Measurements from ENCODE around the gene TTC6. TPM values are rescaled to one million over a fixed set of nuclear protein-coding genes. Genes with fewer than 3 reads are reported as not detected.

Gene TTC6
- total RNA-seq, 8 experiments from 2014 or later = 0.05 to 37.4 (median 0.42) TPM; not detected in 1

- in situ Hi-C loops (cut with MboI; ENCODE audit: low pct_unique_long_range_greater_than_20kb in 2 of 9, low sequenced_read_pairs in 9 of 9, unreplicated experiment in 9 of 9) = no loop called here
- no peak for ATAC-seq (replicated peaks in 6 of 8)
- Histone ChIP-seq H3K4me1 (replicated peaks in 1 of 2) (peaks cover 2 to 3% of the 10 kb centered on the region in 2 donors), H3K4me3 (no peak overlapping the region), H3K27ac (no peak overlapping the region)
- WGBS, 10 experiments = 0 to 80% (median 55%) methylated on average over 1 to 10 of the region's 24 CpGs
Measured at GRCh38 chr14:37602605-37603453, 7.4 kb downstream of the TTC6 start.

GRCh38 chr14:37603688-37604251 is 8.3 kb downstream of the TTC6 start:
- in situ Hi-C loops (cut with MboI; ENCODE audit: low pct_unique_long_range_greater_than_20kb in 2 of 9, low sequenced_read_pairs in 9 of 9, unreplicated experiment in 9 of 9) = no loop called here
- no peak overlapping the region for H3K27ac ChIP-seq
- no peak for ATAC-seq (replicated peaks in 6 of 8)
- 18 to 100% (median 80%) methylated on average over 1 to 8 of the region's 9 CpGs; no CpG with 5 or more reads in 1 of the 10 experiments for WGBS, 10 experiments
- H3K4me3 ChIP-seq = no peak overlapping the region
- H3K4me1 ChIP-seq (replicated peaks in 1 of 2) = peaks cover 2 to 3% of the 10 kb centered on the region in 2 donors

GRCh38 chr14:37606678-37607077 is 11.2 kb downstream of the TTC6 start:
- in situ Hi-C loops (cut with MboI; ENCODE audit: low pct_unique_long_range_greater_than_20kb in 2 of 9, low sequenced_read_pairs in 9 of 9, unreplicated experiment in 9 of 9) = no loop called here
- H3K4me1 ChIP-seq (replicated peaks in 1 of 2) = no peaks in the 10 kb centered on the region
- H3K4me3 ChIP-seq = no peak overlapping the region
- ATAC-seq (replicated peaks in 6 of 8) = peak in 2 of 8 experiments; percentile 50 to 81
- H3K27ac ChIP-seq = no peak overlapping the region

- Histone ChIP-seq H3K4me1 (replicated peaks in 1 of 2) (no peaks in the 10 kb centered on the region), H3K27ac (no peak overlapping the region), H3K4me3 (no peak overlapping the region)
- WGBS, 10 experiments = 21 to 90% (median 75%) methylated on average over 2 to 3 of the region's 3 CpGs; no CpG with 5 or more reads in 2 of the 10 experiments
- ATAC-seq (replicated peaks in 6 of 8) = no peak
- in situ Hi-C loops (cut with MboI; ENCODE audit: low pct_unique_long_range_greater_than_20kb in 2 of 9, low sequenced_read_pairs in 9 of 9, unreplicated experiment in 9 of 9) = no loop called here
Measured at GRCh38 chr14:37608649-37609048, 13.2 kb downstream of the TTC6 start.

- H3K27ac ChIP-seq = no peak overlapping the region
- no peak overlapping the region for H3K4me3 ChIP-seq
- in situ Hi-C loops (cut with MboI; ENCODE audit: low pct_unique_long_range_greater_than_20kb in 2 of 9, low sequenced_read_pairs in 9 of 9, unreplicated experiment in 9 of 9) = no loop called here
- H3K4me1 ChIP-seq (replicated peaks in 1 of 2) = no peaks in the 10 kb centered on the region
- ATAC-seq (replicated peaks in 6 of 8) = no peak
- 0 to 83% (median 61%) methylated on average over 1 to 15 of the region's 52 CpGs; no CpG with 5 or more reads in 3 of the 10 experiments for whole genome bisulfite sequencing, 10 experiments
Measured at GRCh38 chr14:37610945-37611523, 15.6 kb downstream of the TTC6 start.

GRCh38 chr14:37615582-37616289 is 20.3 kb downstream of the TTC6 start:
- 68 to 100% (median 91%) methylated on average over 1 to 3 of the region's 3 CpGs; no CpG with 5 or more reads in 4 of the 10 experiments for WGBS, 10 experiments
- ATAC-seq (replicated peaks in 6 of 8) = no peak
- Histone ChIP-seq H3K4me3 (no peak overlapping the region), H3K4me1 (replicated peaks in 1 of 2) (no peaks in the 10 kb centered on the region), H3K27ac (no peak overlapping the region)
- in situ Hi-C loops (cut with MboI; ENCODE audit: low pct_unique_long_range_greater_than_20kb in 2 of 9, low sequenced_read_pairs in 9 of 9, unreplicated experiment in 9 of 9) = no loop called here

- no peak for ATAC-seq (replicated peaks in 6 of 8)
- in situ Hi-C loops (cut with MboI; ENCODE audit: low pct_unique_long_range_greater_than_20kb in 2 of 9, low sequenced_read_pairs in 9 of 9, unreplicated experiment in 9 of 9) = no loop called here
- 19 to 100% (median 89%) methylated on average over 2 to 4 of the region's 4 CpGs; no CpG with 5 or more reads in 2 of the 10 experiments for WGBS, 10 experiments
- Histone ChIP-seq H3K4me1 (replicated peaks in 1 of 2) (peaks cover 0 to 1% of the 10 kb centered on the region in 2 donors), H3K4me3 (no peak overlapping the region), H3K27ac (no peak overlapping the region)
Measured at GRCh38 chr14:37616853-37617252, 21.4 kb downstream of the TTC6 start.

GRCh38 chr14:37617864-37618365 is 22.5 kb downstream of the TTC6 start:
- H3K4me3 ChIP-seq = no peak overlapping the region
- H3K27ac ChIP-seq = no peak overlapping the region
- WGBS, 10 experiments = 63 to 100% (median 100%) methylated on average over 1 of the region's 1 CpG; no CpG with 5 or more reads in 4 of the 10 experiments
- H3K4me1 ChIP-seq (replicated peaks in 1 of 2) = peaks cover 0 to 8% of the 10 kb centered on the region in 2 donors
- ATAC-seq (replicated peaks in 6 of 8) = no peak
- in situ Hi-C loops (cut with MboI; ENCODE audit: low pct_unique_long_range_greater_than_20kb in 2 of 9, low sequenced_read_pairs in 9 of 9, unreplicated experiment in 9 of 9) = no loop called here

- in situ Hi-C loops (cut with MboI; ENCODE audit: low pct_unique_long_range_greater_than_20kb in 2 of 9, low sequenced_read_pairs in 9 of 9, unreplicated experiment in 9 of 9) = no loop called here
- 80 to 100% (median 100%) methylated on average over 1 of the region's 1 CpG; no CpG with 5 or more reads in 5 of the 10 experiments for WGBS, 10 experiments
- no peak overlapping the region for H3K27ac ChIP-seq
- peak in 1 of 8 experiments; percentile 49 for ATAC-seq (replicated peaks in 6 of 8)
- H3K4me3 ChIP-seq = no peak overlapping the region
- peaks cover 0 to 8% of the 10 kb centered on the region in 2 donors for H3K4me1 ChIP-seq (replicated peaks in 1 of 2)
Measured at GRCh38 chr14:37618498-37619028, 23.1 kb downstream of the TTC6 start.

- no peak overlapping the region for H3K4me3 ChIP-seq
- ATAC-seq (replicated peaks in 6 of 8) = no peak
- in situ Hi-C loops (cut with MboI; ENCODE audit: low pct_unique_long_range_greater_than_20kb in 2 of 9, low sequenced_read_pairs in 9 of 9, unreplicated experiment in 9 of 9) = no loop called here
Measured at GRCh38 chr14:37620856-37621255, 25.4 kb downstream of the TTC6 start.

GRCh38 chr14:37622231-37622923 is 26.9 kb downstream of the TTC6 start:
- H3K4me1 ChIP-seq (replicated peaks in 1 of 2) = peaks cover 0 to 8% of the 10 kb centered on the region in 2 donors
- in situ Hi-C loops (cut with MboI; ENCODE audit: low pct_unique_long_range_greater_than_20kb in 2 of 9, low sequenced_read_pairs in 9 of 9, unreplicated experiment in 9 of 9) = no loop called here
- WGBS, 10 experiments = 2 to 66% (median 38%) methylated on average over 4 to 29 of the region's 81 CpGs; no CpG with 5 or more reads in 4 of the 10 experiments
- peak overlapping the region in 2 of 5 donors; percentile 16 to 20 for H3K4me3 ChIP-seq
- H3K27ac ChIP-seq = no peak overlapping the region
- peak in 4 of 8 experiments; percentile 13 to 38 (median 28) for ATAC-seq (replicated peaks in 6 of 8)

More at GRCh38 chr14:37620856-37621255, 25.4 kb downstream of the TTC6 start:
- Histone ChIP-seq H3K4me1 (replicated peaks in 1 of 2) (peaks cover 0 to 8% of the 10 kb centered on the region in 2 donors), H3K27ac (no peak overlapping the region)

- in situ Hi-C loops (cut with MboI; ENCODE audit: low pct_unique_long_range_greater_than_20kb in 2 of 9, low sequenced_read_pairs in 9 of 9, unreplicated experiment in 9 of 9) = no loop called here
- 0 to 100% (median 89%) methylated on average over 1 of the region's 1 CpG; no CpG with 5 or more reads in 3 of the 10 experiments for WGBS, 10 experiments
- Histone ChIP-seq H3K4me1 (replicated peaks in 1 of 2) (peaks cover 0 to 8% of the 10 kb centered on the region in 2 donors), H3K27ac (no peak overlapping the region), H3K4me3 (no peak overlapping the region)
- peak in 3 of 8 experiments; percentile 49 to 84 (median 76) for ATAC-seq (replicated peaks in 6 of 8)
Measured at GRCh38 chr14:37623426-37623951, 28.1 kb downstream of the TTC6 start.
